Sigmoid colon (tissue), 4 donors: ENCODE data around the gene SLC11A1.

Experiments
- EP300 ChIP-seq, 4 donors: sonication (generic); formaldehyde crosslinking; IDR thresholded peaks; one replicate each; pipeline ENCODE4 v1.6.1; 2017; ENCODE audit warnings: antibody characterized with exemption in 4 of 4
- POLR2A ChIP-seq, 2 donors: fragments of 450-650 bp; IDR thresholded peaks; one replicate each; pipeline ENCODE4 v1.6.1; 2016; ENCODE audit warnings: antibody characterized with exemption in 2 of 2, mild to moderate bottlenecking in 2 of 2, moderate library complexity in 2 of 2
- POLR2AphosphoS5 ChIP-seq, 4 donors: sonication (generic); formaldehyde crosslinking; IDR thresholded peaks; one replicate each; pipeline ENCODE4 v1.6.1; 2017; ENCODE audit warnings: antibody characterized with exemption in 4 of 4
- TF ChIP-seq, protein P1 (sequence below), 4 experiments: fragments of 450-650 bp in 3 of 4; fragments of 200-600 bp in 1 of 4; IDR thresholded peaks; one replicate each; pipeline ENCODE4 v1.5.1; 2016 to 2019; ENCODE audit warnings: antibody characterized with exemption in 4 of 4, mild to moderate bottlenecking in 3 of 4, moderate library complexity in 2 of 4

DNA sequence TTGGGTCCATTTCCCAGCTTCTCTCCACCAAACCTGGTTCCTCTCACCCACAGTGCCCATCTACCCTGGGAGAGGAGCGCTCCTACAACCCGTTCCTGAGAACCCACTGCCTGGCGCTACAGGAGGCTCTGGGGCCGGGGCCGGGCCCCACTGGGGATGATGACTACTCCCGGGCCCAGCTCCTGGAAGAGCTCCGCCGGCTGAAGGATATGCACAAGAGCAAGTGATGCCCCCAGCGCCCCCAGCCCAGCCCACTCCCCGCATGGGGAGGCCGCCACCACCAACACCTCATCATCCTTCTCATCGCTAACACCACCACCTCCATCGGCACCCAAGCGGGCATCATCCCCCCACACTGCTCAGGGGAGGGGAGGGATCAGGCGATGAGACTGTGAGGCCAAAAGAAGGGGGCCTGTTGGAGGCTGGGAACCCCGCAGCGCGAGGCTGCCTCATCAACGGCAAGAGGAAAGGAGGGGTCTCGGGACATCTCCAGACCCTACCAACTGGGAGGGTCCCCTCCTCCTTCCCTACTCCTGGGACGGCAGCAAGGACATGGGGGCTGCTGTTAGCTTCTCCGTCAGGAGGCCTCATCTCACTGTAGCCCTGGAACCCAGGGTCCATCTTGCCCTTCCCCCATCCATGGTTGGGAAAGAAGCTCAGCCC, 37.2 kb upstream of the SLC11A1 start:
- no peak for TF ChIP-seq POLR2A (IDR thresholded peaks at IDR 0.05)
- TF ChIP-seq, protein P1, sequence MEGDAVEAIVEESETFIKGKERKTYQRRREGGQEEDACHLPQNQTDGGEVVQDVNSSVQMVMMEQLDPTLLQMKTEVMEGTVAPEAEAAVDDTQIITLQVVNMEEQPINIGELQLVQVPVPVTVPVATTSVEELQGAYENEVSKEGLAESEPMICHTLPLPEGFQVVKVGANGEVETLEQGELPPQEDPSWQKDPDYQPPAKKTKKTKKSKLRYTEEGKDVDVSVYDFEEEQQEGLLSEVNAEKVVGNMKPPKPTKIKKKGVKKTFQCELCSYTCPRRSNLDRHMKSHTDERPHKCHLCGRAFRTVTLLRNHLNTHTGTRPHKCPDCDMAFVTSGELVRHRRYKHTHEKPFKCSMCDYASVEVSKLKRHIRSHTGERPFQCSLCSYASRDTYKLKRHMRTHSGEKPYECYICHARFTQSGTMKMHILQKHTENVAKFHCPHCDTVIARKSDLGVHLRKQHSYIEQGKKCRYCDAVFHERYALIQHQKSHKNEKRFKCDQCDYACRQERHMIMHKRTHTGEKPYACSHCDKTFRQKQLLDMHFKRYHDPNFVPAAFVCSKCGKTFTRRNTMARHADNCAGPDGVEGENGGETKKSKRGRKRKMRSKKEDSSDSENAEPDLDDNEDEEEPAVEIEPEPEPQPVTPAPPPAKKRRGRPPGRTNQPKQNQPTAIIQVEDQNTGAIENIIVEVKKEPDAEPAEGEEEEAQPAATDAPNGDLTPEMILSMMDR (IDR thresholded peaks at IDR 0.05): no peak
- no peak for TF ChIP-seq EP300 (IDR thresholded peaks at IDR 0.05)
- no peak for TF ChIP-seq POLR2AphosphoS5 (IDR thresholded peaks at IDR 0.05)
